ENCODE results near the gene ENPP6.

DNA sequence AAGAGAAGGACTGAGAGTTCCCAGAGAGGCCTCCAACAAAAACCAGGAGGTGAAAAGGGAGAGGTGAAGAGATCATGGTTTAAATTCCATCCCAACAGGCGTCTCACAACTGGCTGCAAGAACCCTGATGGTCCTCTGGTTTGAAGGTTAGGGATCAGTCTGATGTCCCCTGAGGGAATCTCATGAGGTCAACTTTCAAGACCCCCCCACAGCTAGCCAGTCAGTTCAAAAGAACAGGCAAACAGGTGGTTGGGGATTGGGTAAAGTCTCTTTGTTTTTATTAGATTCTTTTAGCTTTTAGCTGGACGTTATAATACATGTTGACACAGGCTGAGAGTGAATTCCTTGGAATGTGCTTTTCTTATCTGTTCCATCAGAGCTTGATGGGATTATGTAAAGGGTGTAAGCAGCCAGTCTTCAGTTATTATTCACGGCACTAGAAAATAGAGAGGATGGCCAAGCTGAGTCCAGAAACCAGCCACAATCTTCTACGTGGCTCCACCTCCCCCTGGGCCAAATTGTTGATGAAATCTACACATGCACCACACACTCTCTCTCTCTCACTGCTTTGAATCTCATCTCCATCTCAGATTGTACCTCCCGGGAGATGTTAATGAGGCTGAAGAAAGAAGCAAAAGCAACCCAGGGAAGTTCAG, 20.8 kb downstream of the ENPP6 start:
- TF ChIP-seq EZH2phosphoT487 (IDR thresholded peaks at IDR 0.05; ENCODE audit: low read length) = no peak
- TF ChIP-seq, protein P1, sequence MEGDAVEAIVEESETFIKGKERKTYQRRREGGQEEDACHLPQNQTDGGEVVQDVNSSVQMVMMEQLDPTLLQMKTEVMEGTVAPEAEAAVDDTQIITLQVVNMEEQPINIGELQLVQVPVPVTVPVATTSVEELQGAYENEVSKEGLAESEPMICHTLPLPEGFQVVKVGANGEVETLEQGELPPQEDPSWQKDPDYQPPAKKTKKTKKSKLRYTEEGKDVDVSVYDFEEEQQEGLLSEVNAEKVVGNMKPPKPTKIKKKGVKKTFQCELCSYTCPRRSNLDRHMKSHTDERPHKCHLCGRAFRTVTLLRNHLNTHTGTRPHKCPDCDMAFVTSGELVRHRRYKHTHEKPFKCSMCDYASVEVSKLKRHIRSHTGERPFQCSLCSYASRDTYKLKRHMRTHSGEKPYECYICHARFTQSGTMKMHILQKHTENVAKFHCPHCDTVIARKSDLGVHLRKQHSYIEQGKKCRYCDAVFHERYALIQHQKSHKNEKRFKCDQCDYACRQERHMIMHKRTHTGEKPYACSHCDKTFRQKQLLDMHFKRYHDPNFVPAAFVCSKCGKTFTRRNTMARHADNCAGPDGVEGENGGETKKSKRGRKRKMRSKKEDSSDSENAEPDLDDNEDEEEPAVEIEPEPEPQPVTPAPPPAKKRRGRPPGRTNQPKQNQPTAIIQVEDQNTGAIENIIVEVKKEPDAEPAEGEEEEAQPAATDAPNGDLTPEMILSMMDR (IDR thresholded peaks at IDR 0.05; ENCODE audit: low read length) = no peak
